Suprapubic skin (tissue), 4 donors: Measurements from ENCODE around the gene SMAD1. TPM values are rescaled to one million over a fixed set of nuclear protein-coding genes. Genes with fewer than 3 reads are reported as not detected.

Experiments
- DNase-seq, 2 donors: peaks; one replicate each; pipeline ENCODE4 v3.0.0-alpha.2; 2019; ENCODE audit warnings: low spot score in 2 of 2
- H3K27ac ChIP-seq: fragments of 200-600 bp; sonication (generic); one replicate; pipeline ENCODE4 v1.5.1; 2019
- H3K27me3 ChIP-seq: fragments of 200-600 bp; sonication (generic); one replicate; pipeline ENCODE4 v1.5.1; 2019
- H3K36me3 ChIP-seq: fragments of 200-600 bp; sonication (generic); one replicate; pipeline ENCODE4 v1.5.1; 2019
- H3K4me1 ChIP-seq: fragments of 200-600 bp; sonication (generic); one replicate; pipeline ENCODE4 v1.5.1; 2019
- H3K4me3 ChIP-seq: fragments of 200-600 bp; sonication (generic); one replicate; pipeline ENCODE4 v1.5.1; 2019; ENCODE audit warnings: mild to moderate bottlenecking
- H3K9me3 ChIP-seq: fragments of 200-600 bp; sonication (generic); one replicate; pipeline ENCODE4 v1.5.1; 2019
- CTCF ChIP-seq, 2 donors: fragments of 200-600 bp in 1 of 2; fragments of 450-650 bp in 1 of 2; sonication (generic) in 1 of 2; IDR thresholded peaks; one replicate each; pipeline ENCODE4 v1.5.1; 2016 to 2019; ENCODE audit warnings: antibody characterized with exemption in 2 of 2, mild to moderate bottlenecking in 1 of 2, moderate library complexity in 1 of 2
- EP300 ChIP-seq: sonication (generic); formaldehyde crosslinking; IDR thresholded peaks from one replicate; pipeline ENCODE4 v1.6.1; 2017; ENCODE audit warnings: antibody characterized with exemption
- POLR2A ChIP-seq, 2 donors: fragments of 450-650 bp; IDR thresholded peaks; one replicate each; pipeline ENCODE4 v1.6.1; 2017; ENCODE audit warnings: antibody characterized with exemption in 2 of 2, mild to moderate bottlenecking in 2 of 2, moderate library complexity in 2 of 2
- POLR2AphosphoS5 ChIP-seq, 3 donors: sonication (generic); formaldehyde crosslinking; IDR thresholded peaks; one replicate each; pipeline ENCODE4 v1.6.1; 2017; ENCODE audit warnings: antibody characterized with exemption in 3 of 3
- WGBS: methylation state at CpG from one replicate; pipeline ENCODE4 v1.1.5; 2018; 5-methylcytosine and 5-hydroxymethylcytosine counted together
- total RNA-seq, 4 donors: library from RNA; depleted of rRNA; stranded (reverse); fragments of >200 nt; gene quantifications; one replicate each; pipeline ENCODE4 v1.1.0, GENCODE V29; 2016

The SMAD1 gene
- total RNA-seq, 4 donors from 2014 or later = 38.0 to 61.7 (median 55.9) TPM

- no peaks in the 10 kb centered on the region for H3K9me3 ChIP-seq
- peaks cover 32% of the 10 kb centered on the region for H3K4me1 ChIP-seq
- no peaks in the 10 kb centered on the region for H3K27me3 ChIP-seq
- no peak for TF ChIP-seq EP300
- TF ChIP-seq POLR2AphosphoS5 (IDR thresholded peaks at IDR 0.05) = no peak
- TF ChIP-seq CTCF (IDR thresholded peaks at IDR 0.05) = no peak
- no peak for TF ChIP-seq POLR2A (IDR thresholded peaks at IDR 0.05)
- no peaks in the 10 kb centered on the region for H3K36me3 ChIP-seq
- no peak overlapping the region for H3K4me3 ChIP-seq
- H3K27ac ChIP-seq = no peak overlapping the region
- DNase-seq = no peak
Measured at GRCh38 chr4:145498430-145498829, 16.8 kb downstream of the SMAD1 start.

GRCh38 chr4:145501051-145501660 lies 19.5 kb downstream of the SMAD1 start:
- Histone ChIP-seq H3K27ac (no peak overlapping the region), H3K27me3 (no peaks in the 10 kb centered on the region), H3K36me3 (no peaks in the 10 kb centered on the region), H3K9me3 (no peaks in the 10 kb centered on the region), H3K4me1 (peaks cover 21% of the 10 kb centered on the region), H3K4me3 (no peak overlapping the region)
- 51% methylated on average over 3 of the region's 3 CpGs for WGBS
- DNase-seq = no peak
- TF ChIP-seq POLR2A (IDR thresholded peaks at IDR 0.05) = no peak
- no peak for TF ChIP-seq POLR2AphosphoS5 (IDR thresholded peaks at IDR 0.05)
- TF ChIP-seq EP300 = no peak
- no peak for TF ChIP-seq CTCF (IDR thresholded peaks at IDR 0.05)

GRCh38 chr4:145502809-145503208 lies 21.2 kb downstream of the SMAD1 start:
- TF ChIP-seq EP300 (no peak), CTCF (IDR thresholded peaks at IDR 0.05) (no peak), POLR2A (IDR thresholded peaks at IDR 0.05) (no peak), POLR2AphosphoS5 (IDR thresholded peaks at IDR 0.05) (no peak)
- Histone ChIP-seq H3K27me3 (no peaks in the 10 kb centered on the region), H3K36me3 (no peaks in the 10 kb centered on the region), H3K9me3 (no peaks in the 10 kb centered on the region), H3K4me3 (no peak overlapping the region), H3K27ac (no peak overlapping the region), H3K4me1 (peaks cover 32% of the 10 kb centered on the region)
- DNase-seq = no peak
- WGBS = 91% methylated on average over 5 of the region's 5 CpGs

- peaks cover 33% of the 10 kb centered on the region for H3K4me1 ChIP-seq
- H3K4me3 ChIP-seq = no peak overlapping the region
Measured at GRCh38 chr4:145503486-145504072, 21.9 kb downstream of the SMAD1 start.

More at GRCh38 chr4:145503486-145504072, 21.9 kb downstream of the SMAD1 start:
- H3K27ac ChIP-seq = no peak overlapping the region
- H3K9me3 ChIP-seq = no peaks in the 10 kb centered on the region
- WGBS = 77% methylated on average over 6 of the region's 6 CpGs
- H3K27me3 ChIP-seq = no peaks in the 10 kb centered on the region
- TF ChIP-seq CTCF (IDR thresholded peaks at IDR 0.05) (no peak), POLR2A (IDR thresholded peaks at IDR 0.05) (no peak)
- no peaks in the 10 kb centered on the region for H3K36me3 ChIP-seq
- no peak for DNase-seq
